ENCODE measurements around the gene SLC25A47.

SLC25A47 gene

GRCh38 chr14:100358396-100358795 is 35.3 kb downstream of the SLC25A47 start:
- TF ChIP-seq CTCF (IDR thresholded peaks at IDR 0.05; ENCODE audit: borderline replicate concordance, insufficient read depth, low read depth, low read length): no peak
- no peak overlapping the region for H3K4me3 ChIP-seq (ENCODE audit: low read depth, low read length)

GRCh38 chr14:100359111-100359510 is 36.0 kb downstream of the SLC25A47 start:
- no peak overlapping the region for H3K4me3 ChIP-seq (ENCODE audit: low read depth, low read length)
- no peak for TF ChIP-seq CTCF (IDR thresholded peaks at IDR 0.05; ENCODE audit: borderline replicate concordance, insufficient read depth, low read depth, low read length)

GRCh38 chr14:100359881-100360280 is 36.7 kb downstream of the SLC25A47 start:
- no peak for TF ChIP-seq CTCF (IDR thresholded peaks at IDR 0.05; ENCODE audit: borderline replicate concordance, insufficient read depth, low read depth, low read length)
- H3K4me3 ChIP-seq (ENCODE audit: low read depth, low read length): no peak overlapping the region

- no peak for TF ChIP-seq CTCF (IDR thresholded peaks at IDR 0.05; ENCODE audit: borderline replicate concordance, insufficient read depth, low read depth, low read length)
- H3K4me3 ChIP-seq (ENCODE audit: low read depth, low read length): no peak overlapping the region
These were observed 38.5 kb downstream of the SLC25A47 start for GRCh38 chr14:100361626-100362025.

GRCh38 chr14:100362311-100362927 is 39.3 kb downstream of the SLC25A47 start:
- no peak for TF ChIP-seq CTCF (IDR thresholded peaks at IDR 0.05; ENCODE audit: borderline replicate concordance, insufficient read depth, low read depth, low read length)
- H3K4me3 ChIP-seq (ENCODE audit: low read depth, low read length): no peak overlapping the region

- H3K4me3 ChIP-seq (ENCODE audit: low read depth, low read length): no peak overlapping the region
- no peak for TF ChIP-seq CTCF (IDR thresholded peaks at IDR 0.05; ENCODE audit: borderline replicate concordance, insufficient read depth, low read depth, low read length)
These were observed 39.9 kb downstream of the SLC25A47 start for GRCh38 chr14:100363053-100363452.

- TF ChIP-seq CTCF (IDR thresholded peaks at IDR 0.05; ENCODE audit: borderline replicate concordance, insufficient read depth, low read depth, low read length): no peak
These were observed 41.3 kb downstream of the SLC25A47 start for GRCh38 chr14:100364403-100364802.

More at GRCh38 chr14:100364403-100364802, 41.3 kb downstream of the SLC25A47 start:
- H3K4me3 ChIP-seq (ENCODE audit: low read depth, low read length): no peak overlapping the region
